Measurements from ENCODE around the gene TMEM150B.

DNA sequence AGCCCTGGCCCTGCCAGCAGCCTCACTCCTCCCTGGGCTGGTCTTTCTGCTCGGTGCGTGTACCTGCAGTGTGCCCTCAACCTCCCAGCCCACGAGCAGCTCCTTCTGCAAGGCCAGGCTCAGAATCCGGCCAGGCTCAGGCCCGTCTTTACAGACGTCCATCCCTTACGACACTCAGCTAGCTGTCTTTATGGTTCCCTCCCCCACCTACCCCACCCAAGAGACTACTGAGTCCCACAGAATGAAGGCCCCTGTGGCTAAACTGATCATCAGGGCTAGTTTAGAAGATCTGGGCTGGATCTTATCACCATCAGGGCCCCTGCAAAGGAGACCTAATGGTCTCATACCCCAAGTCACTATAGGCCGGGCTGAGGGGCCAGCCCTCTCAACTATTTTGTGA, 10.7 kb downstream of the TMEM150B start:
- no peak for TF ChIP-seq POLR2AphosphoS5 (IDR thresholded peaks at IDR 0.05; ENCODE audit: low read depth, low read length)
- no peak for TF ChIP-seq TAF1 (IDR thresholded peaks at IDR 0.05; ENCODE audit: borderline replicate concordance, low read depth, low read length)
